GM21825 (cell line): Measurements from ENCODE around the gene LTBP1.
"Not testable (repeated sequence)": the region's sequence is repeated elsewhere in the genome, so short reads cannot be mapped to it uniquely, and the experiment has no call there.

Experiments used
- ATAC-seq: cut with Tn5 transposase; IDR thresholded peaks from one replicate; pipeline ENCODE4 v1.9.1; 2021; ENCODE audit warnings: mild to moderate bottlenecking, moderate library complexity; ENCODE audit not compliant: unreplicated experiment

Gene LTBP1

GRCh38 chr2:33369191-33369590 lies 422.4 kb downstream of the LTBP1 start:
- ATAC-seq: no peak

GRCh38 chr2:33370636-33371265 lies 424.0 kb downstream of the LTBP1 start:
- no peak for ATAC-seq

DNA sequence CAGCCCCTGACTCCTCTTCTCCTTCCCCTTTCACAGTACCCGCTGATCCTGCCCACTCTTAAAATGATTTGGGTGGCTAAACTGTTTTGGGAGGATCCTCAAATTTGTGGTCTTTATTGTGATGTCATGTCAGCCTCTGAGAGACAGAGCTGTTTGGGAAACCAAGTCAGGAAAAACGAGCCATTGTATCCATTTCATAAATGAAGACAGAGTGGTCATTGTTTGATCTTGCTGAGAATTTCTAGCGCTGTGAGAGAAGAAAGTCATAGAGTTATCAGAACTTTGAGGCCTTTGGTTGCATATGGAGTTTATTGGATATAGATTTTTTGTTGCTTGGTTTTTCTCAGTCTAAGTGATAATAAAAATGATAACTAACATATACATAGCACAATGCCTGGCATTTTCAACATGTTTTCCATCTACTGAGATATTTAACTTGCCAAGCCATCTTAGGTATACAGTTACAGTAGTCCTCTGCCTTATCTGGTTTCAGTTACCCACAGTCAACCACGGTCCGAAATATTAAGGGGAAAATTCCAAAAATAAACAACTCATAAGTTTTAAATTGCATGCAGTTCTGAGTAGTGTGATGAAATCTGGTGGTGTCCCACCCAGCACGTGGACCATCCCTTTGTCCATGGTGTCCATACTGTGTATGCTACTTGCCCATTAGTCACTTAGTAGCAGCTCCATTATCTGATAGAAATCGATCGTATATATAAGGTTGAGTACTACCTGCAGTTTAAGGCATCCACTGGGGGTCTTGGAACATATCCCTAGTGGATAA lies 424.7 kb downstream of the LTBP1 start:
- no peak for ATAC-seq

- no peak for ATAC-seq
Measured at GRCh38 chr2:33372940-33373553, 426.3 kb downstream of the LTBP1 start.

GRCh38 chr2:33373986-33374385 lies 427.2 kb downstream of the LTBP1 start:
- ATAC-seq: no peak

DNA sequence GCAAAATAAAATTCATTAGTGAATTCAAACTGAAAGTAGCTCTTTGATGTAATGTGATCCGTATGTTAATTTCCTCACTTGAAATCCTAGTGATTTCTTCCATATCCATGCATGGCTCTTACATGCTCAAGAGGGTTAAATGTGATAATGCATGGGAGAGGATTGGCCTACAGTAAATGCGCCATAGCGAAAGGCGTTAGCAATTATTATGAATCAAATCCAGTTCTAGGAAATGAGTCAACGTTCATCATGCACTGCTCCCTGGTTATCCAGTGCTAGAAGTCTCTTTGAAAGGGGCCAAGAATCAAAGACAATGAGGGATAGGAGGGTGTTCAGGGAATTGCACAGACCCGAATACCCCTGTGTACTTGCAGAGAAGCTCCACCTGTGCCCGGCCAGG lies 428.3 kb downstream of the LTBP1 start:
- ATAC-seq: no peak

DNA sequence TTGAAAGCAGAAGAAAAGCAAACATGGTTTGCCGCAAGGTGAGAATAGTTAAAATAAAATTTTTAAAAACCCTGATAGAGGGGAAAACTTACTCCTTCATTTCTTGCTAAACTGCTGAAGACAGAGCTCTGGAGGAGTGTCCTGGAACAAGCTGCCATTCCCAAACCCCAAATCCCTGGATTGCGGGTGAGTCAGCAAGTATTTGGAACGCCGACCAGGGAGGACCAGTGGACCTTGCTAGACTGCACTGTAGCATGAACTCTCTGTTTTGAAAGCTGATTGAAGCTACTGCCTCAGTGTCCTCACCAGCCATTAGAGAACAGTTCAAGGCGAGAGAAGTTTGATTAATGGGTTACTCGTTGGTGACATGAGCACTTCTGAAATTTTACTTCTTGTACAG lies 430.3 kb downstream of the LTBP1 start:
- ATAC-seq: no peak

DNA sequence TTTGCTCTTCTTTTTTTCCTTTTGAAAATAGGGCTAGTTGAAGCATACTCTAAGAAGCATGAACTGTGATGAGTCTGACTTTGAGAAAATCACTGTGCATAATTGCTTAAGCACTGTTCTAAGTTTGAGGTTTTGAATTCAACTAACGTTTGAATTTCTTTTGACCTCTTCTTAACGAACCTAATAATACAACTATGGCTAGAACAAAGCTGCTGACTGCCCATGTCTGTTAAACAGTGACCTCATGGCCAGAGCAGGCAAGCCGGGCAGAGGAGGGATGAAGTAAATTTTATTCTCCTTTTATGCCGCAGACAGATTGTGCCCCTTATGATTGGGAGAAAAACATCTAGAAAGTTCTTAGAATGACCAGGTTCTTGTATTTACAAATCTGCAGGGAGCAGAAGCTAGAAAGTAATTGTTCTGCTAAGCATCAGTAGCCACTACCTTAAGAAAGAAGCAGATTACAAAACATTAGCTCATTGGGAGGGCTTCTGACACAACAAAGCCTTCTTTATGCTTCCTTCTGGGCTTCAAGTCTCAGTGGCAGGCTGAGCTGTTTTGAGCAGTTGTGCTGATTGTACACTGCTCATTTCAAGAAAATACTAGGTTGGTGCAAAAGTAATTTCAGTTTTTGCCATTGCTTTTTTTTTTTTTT lies 431.9 kb downstream of the LTBP1 start:
- ATAC-seq: no peak

- ATAC-seq: no peak
Measured at GRCh38 chr2:33380001-33380609, 433.4 kb downstream of the LTBP1 start.

GRCh38 chr2:33380719-33381118 lies 434.0 kb downstream of the LTBP1 start:
- ATAC-seq: no peak

DNA sequence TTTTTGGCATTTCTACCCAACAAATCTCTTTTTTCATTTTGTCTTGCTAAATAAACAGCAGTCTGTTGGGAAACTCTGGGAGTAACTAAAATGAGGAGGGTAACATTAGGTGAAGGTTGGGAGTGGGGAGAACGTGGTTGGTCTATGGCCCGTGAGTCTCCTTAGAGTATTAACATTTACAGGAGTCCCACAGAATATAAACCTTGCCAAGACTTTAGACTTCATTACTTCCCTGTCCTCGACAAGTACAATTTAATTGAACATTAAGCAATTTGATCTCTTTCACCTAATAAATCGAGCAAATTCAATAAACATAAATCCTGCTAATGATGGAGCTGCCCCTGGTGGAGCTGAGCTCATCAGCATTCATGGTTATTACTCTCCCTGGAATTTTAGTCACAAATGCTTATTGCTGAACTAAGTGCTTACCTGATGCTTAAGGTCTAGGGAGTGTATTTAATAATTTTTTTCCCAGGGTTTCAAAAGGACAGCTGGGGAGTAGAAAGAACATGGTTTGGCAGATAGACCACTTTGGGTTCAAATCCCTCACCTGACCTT lies 434.6 kb downstream of the LTBP1 start:
- ATAC-seq: no peak

- no peak for ATAC-seq
Measured at GRCh38 chr2:33383855-33384598, 437.3 kb downstream of the LTBP1 start.

DNA sequence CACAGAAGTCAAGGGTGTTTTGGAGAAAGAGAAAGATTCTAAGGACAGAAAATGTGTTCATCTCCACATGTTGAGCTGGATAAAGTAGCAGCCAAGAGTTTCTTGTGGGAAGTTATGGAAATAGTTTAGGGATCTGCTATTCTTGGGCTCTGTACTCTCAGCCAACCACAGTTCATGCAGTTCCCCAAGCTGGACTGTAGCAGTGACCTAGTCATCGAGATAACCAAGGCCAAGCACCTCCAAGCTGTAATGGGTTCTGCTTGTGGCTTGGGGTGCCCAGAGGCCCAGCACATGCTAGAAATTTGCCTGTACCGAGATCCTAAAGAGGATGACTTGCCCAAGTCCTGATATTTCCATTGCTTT lies 437.8 kb downstream of the LTBP1 start:
- ATAC-seq: no peak

DNA sequence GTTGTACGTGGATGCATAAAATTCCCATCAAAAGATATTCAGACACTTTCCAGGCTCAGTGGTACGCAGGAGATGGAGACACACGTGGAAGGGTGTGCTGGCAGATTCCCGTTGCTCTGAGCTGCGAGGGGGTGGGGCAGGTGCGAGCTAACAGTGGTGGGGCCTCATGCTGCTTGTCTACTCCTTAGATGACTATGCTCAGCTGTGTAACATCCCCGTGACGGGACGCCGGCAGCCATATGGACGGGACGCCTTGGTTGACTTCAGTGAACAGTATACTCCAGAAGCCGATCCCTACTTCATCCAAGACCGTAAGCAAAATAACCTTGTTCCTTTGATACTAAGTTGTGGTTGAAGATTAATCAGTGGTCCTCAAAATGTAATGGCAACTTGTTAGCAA lies 442.2 kb downstream of the LTBP1 start:
- ATAC-seq: no peak

- not testable (repeated sequence) for ATAC-seq
Measured at GRCh38 chr2:33389695-33390094, 442.9 kb downstream of the LTBP1 start.

- ATAC-seq: no peak
Measured at GRCh38 chr2:33391529-33392255, 444.9 kb downstream of the LTBP1 start.

DNA sequence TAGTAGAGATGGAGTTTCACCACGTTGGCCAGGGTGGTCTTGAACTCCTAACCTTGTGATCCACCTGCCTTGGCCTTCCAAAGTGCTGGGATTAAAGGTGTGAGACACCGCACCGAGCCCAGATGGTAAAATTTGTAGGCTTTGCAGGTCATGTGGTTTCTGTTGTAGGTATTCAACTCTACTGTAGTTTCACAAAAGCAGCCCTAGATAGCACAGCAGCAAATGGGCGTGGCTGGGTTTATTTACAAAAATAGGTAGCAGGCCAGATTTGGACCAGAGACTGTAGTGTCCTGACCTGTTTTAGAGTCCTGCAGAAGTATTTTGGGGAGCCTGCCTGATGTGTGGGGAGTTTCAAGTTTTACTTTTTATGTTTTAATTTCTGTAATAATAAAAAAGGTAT lies 445.6 kb downstream of the LTBP1 start:
- no peak for ATAC-seq

DNA sequence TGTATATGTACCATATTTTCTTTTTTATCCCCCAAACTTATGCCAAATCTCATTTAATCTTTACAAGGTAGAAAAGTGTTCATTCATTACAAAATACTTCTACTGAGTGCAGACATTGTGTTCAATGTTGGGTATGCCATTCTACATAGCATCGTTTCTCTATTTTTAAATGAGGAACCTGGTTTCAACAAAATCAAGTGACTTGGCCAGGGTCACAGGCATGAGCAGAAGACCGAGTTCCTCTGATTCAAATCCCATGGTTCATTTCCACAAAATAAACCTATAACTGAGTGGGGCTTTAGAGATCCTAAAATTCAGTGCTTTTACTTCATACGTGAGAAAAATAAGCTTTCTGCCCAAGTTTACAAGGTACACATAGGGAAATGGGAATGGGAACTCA lies 448.3 kb downstream of the LTBP1 start:
- ATAC-seq: no peak

- ATAC-seq: no peak
Measured at GRCh38 chr2:33395655-33396249, 449.0 kb downstream of the LTBP1 start.
